GM18909 (cell line): ENCODE measurements around the gene UMOD.

Experiments used
- ATAC-seq: cut with Tn5 transposase; IDR thresholded peaks from one replicate; pipeline ENCODE4 v1.9.1; 2021; ENCODE audit warnings: mild to moderate bottlenecking; ENCODE audit not compliant: unreplicated experiment, poor library complexity

UMOD gene

GRCh38 chr16:20352615-20353014 lies at the start of gene UMOD:
Gene UMOD (minus strand): TSS chr16:20352715. CDS start chr16:20350737, 1,978 bp downstream.
- no peak for ATAC-seq

GRCh38 chr16:20401475-20402016 lies 49.0 kb upstream of the UMOD start:
- ATAC-seq, result no peak

GRCh38 chr16:20401066-20401465 lies 48.6 kb upstream of the UMOD start:
- no peak for ATAC-seq

- ATAC-seq, result no peak
These were observed 46.7 kb upstream of the UMOD start for GRCh38 chr16:20399185-20399584.

GRCh38 chr16:20398603-20399002 lies 46.1 kb upstream of the UMOD start:
- ATAC-seq, result no peak

GRCh38 chr16:20397468-20398074 lies 45.1 kb upstream of the UMOD start:
- ATAC-seq, result no peak

- ATAC-seq, result no peak
These were observed 44.4 kb upstream of the UMOD start for GRCh38 chr16:20396846-20397467.

GRCh38 chr16:20395946-20396345 lies 43.4 kb upstream of the UMOD start:
- ATAC-seq, result no peak

- ATAC-seq, result no peak
These were observed 41.5 kb upstream of the UMOD start for GRCh38 chr16:20393801-20394577.

GRCh38 chr16:20391045-20391444 lies 38.5 kb upstream of the UMOD start:
- no peak for ATAC-seq

GRCh38 chr16:20388854-20389253 lies 36.3 kb upstream of the UMOD start:
- no peak for ATAC-seq

GRCh38 chr16:20387978-20388377 lies 35.5 kb upstream of the UMOD start:
- ATAC-seq, result no peak

GRCh38 chr16:20385844-20386832 lies 33.6 kb upstream of the UMOD start:
- ATAC-seq, result no peak

- peak; percentile 70 for ATAC-seq
These were observed 30.9 kb upstream of the UMOD start for GRCh38 chr16:20383106-20384029.

- ATAC-seq, result no peak
These were observed 29.9 kb upstream of the UMOD start for GRCh38 chr16:20382202-20382948.

GRCh38 chr16:20380782-20381181 lies 28.3 kb upstream of the UMOD start:
- ATAC-seq, result no peak

- ATAC-seq, result no peak
These were observed 24.7 kb upstream of the UMOD start for GRCh38 chr16:20377181-20377580.

GRCh38 chr16:20372701-20373100 lies 20.2 kb upstream of the UMOD start:
- ATAC-seq, result no peak
